Stimulated activated CD4-positive, alpha-beta T cell treated with anti-CD3 and anti-CD28 coated beads, Interleukin-4, amount 100 ng/mL, for 48 hours (primary cell): ENCODE measurements around the gene OBSCN.
"Not testable (repeated sequence)": the region's sequence is repeated elsewhere in the genome, so short reads cannot be mapped to it uniquely, and the experiment has no call there.

Source experiments
- DNase-seq, 2 donors: peaks; one replicate each; pipeline ENCODE4 v3.0.0-alpha.2; 2020; ENCODE audit warnings: low read depth in 2 of 2

Gene OBSCN

GRCh38 chr1:228228601-228229074, 20.8 kb downstream of the OBSCN start:
- DNase-seq: no peak

- DNase-seq: no peak
These were observed 23.3 kb downstream of the OBSCN start for GRCh38 chr1:228231189-228231588.

- no peak for DNase-seq
These were observed 25.3 kb downstream of the OBSCN start for GRCh38 chr1:228233136-228233535.

- DNase-seq: no peak
These were observed 27.1 kb downstream of the OBSCN start for GRCh38 chr1:228234921-228235320.

- peak; percentile 24 to 28 for DNase-seq
These were observed 28.9 kb downstream of the OBSCN start for GRCh38 chr1:228236744-228237143.

- no peak for DNase-seq
These were observed 30.2 kb downstream of the OBSCN start for GRCh38 chr1:228238007-228238406.

- DNase-seq: no peak
These were observed 30.6 kb downstream of the OBSCN start for GRCh38 chr1:228238461-228238860.

- no peak for DNase-seq
These were observed 32.8 kb downstream of the OBSCN start for GRCh38 chr1:228240411-228241240.

- DNase-seq: no peak
These were observed 33.4 kb downstream of the OBSCN start for GRCh38 chr1:228241259-228241658.

GRCh38 chr1:228242409-228242808, 34.6 kb downstream of the OBSCN start:
- no peak for DNase-seq

- no peak for DNase-seq
These were observed 35.2 kb downstream of the OBSCN start for GRCh38 chr1:228243093-228243492.

- not testable (repeated sequence) for DNase-seq
These were observed 36.1 kb downstream of the OBSCN start for GRCh38 chr1:228243989-228244388.

- no peak for DNase-seq
These were observed 37.3 kb downstream of the OBSCN start for GRCh38 chr1:228245111-228245510.

- DNase-seq: no peak
These were observed 38.5 kb downstream of the OBSCN start for GRCh38 chr1:228246216-228246900.

GRCh38 chr1:228249513-228250305, 41.9 kb downstream of the OBSCN start:
- no peak for DNase-seq

GRCh38 chr1:228252476-228252875, 44.6 kb downstream of the OBSCN start:
- DNase-seq: not testable (repeated sequence)

GRCh38 chr1:228256626-228257375, 49.0 kb downstream of the OBSCN start:
- DNase-seq: no peak

- DNase-seq: no peak
These were observed 50.6 kb downstream of the OBSCN start for GRCh38 chr1:228258486-228258885.

GRCh38 chr1:228259368-228259894, 51.6 kb downstream of the OBSCN start:
- DNase-seq: no peak

- no peak for DNase-seq
These were observed 52.1 kb downstream of the OBSCN start for GRCh38 chr1:228259951-228260350.

- DNase-seq: no peak
These were observed 53.9 kb downstream of the OBSCN start for GRCh38 chr1:228261706-228262105.
